NCI-H1417 treated with DMSO at 0.1 percent for 48 hours (cell line): Measurements from ENCODE around the gene ACOXL.

ENCODE experiments used
- DNase-seq: peaks from one replicate; lab custom pipeline; 2025; lab: John Stamatoyannopoulos, UW

The ACOXL gene

GRCh38 chr2:111117598-111118480 is 385.5 kb downstream of the ACOXL start:
- no peak for DNase-seq

GRCh38 chr2:111118481-111118980 is 386.2 kb downstream of the ACOXL start:
- no peak for DNase-seq

- no peak for DNase-seq
These were observed 386.8 kb downstream of the ACOXL start for GRCh38 chr2:111118981-111119821.

GRCh38 chr2:111119822-111120252 is 387.5 kb downstream of the ACOXL start:
- DNase-seq: no peak

GRCh38 chr2:111120253-111121027 is 388.1 kb downstream of the ACOXL start, which contains the start of gene BCL2L11:
Gene BCL2L11, plus strand, starts transcription at chr2:111120914. Its CDS starts 2,832 bp downstream, at chr2:111123746.
- peak; percentile 80 for DNase-seq

- no peak for DNase-seq
These were observed 388.9 kb downstream of the ACOXL start for GRCh38 chr2:111121028-111121827.

- peak; percentile 59 for DNase-seq
These were observed 389.7 kb downstream of the ACOXL start for GRCh38 chr2:111121828-111122630.

GRCh38 chr2:111122631-111123421 is 390.5 kb downstream of the ACOXL start:
- DNase-seq: no peak

GRCh38 chr2:111123751-111124150 is 391.4 kb downstream of the ACOXL start:
- DNase-seq: no peak

- DNase-seq: no peak
These were observed 394.2 kb downstream of the ACOXL start for GRCh38 chr2:111126581-111126980.

- no peak for DNase-seq
These were observed 395.0 kb downstream of the ACOXL start for GRCh38 chr2:111127351-111127750.

GRCh38 chr2:111128096-111128495 is 395.7 kb downstream of the ACOXL start:
- no peak for DNase-seq

- no peak for DNase-seq
These were observed 401.2 kb downstream of the ACOXL start for GRCh38 chr2:111133603-111134002.

- no peak for DNase-seq
These were observed 401.7 kb downstream of the ACOXL start for GRCh38 chr2:111134055-111134454.

- no peak for DNase-seq
These were observed 403.0 kb downstream of the ACOXL start for GRCh38 chr2:111135237-111135909.

GRCh38 chr2:111135910-111136297 is 403.5 kb downstream of the ACOXL start:
- no peak for DNase-seq

- no peak for DNase-seq
These were observed 406.5 kb downstream of the ACOXL start for GRCh38 chr2:111138839-111139238.

GRCh38 chr2:111139637-111140317 is 407.4 kb downstream of the ACOXL start:
- no peak for DNase-seq
